Endodermal cell (in vitro differentiated cells): ENCODE results near the gene VCAN. TPM values are rescaled to one million over a fixed set of nuclear protein-coding genes. Genes with fewer than 3 reads are reported as not detected.

Experiments used
- DNase-seq: peaks from one replicate; pipeline ENCODE4 v3.0.0-alpha.2; 2017
- H3K27ac ChIP-seq: 2 replicates; pipeline ENCODE4 v1.5.1; 2013; ENCODE audit warnings: mild to moderate bottlenecking, low read depth, low read length, moderate library complexity
- H3K27me3 ChIP-seq: 2 replicates; pipeline ENCODE4 v1.6.1; 2013; ENCODE audit warnings: mild to moderate bottlenecking, low read length, moderate library complexity; ENCODE audit not compliant: insufficient read depth, control insufficient read depth, poor library complexity, severe bottlenecking
- H3K36me3 ChIP-seq: 2 replicates; pipeline ENCODE4 v1.7.0; 2013; ENCODE audit warnings: mild to moderate bottlenecking, low read length, moderate library complexity; ENCODE audit not compliant: control insufficient read depth, insufficient read depth
- H3K4me1 ChIP-seq: one replicate; pipeline ENCODE4 v1.7.0; 2013; ENCODE audit warnings: low read length; ENCODE audit not compliant: control insufficient read depth, insufficient read depth
- H3K4me3 ChIP-seq: 2 replicates; pipeline ENCODE4 v1.5.1; 2013; ENCODE audit warnings: mild to moderate bottlenecking, low read length, moderate library complexity
- H3K9ac ChIP-seq: 2 replicates; pipeline ENCODE4 v1.6.1; 2013; ENCODE audit warnings: mild to moderate bottlenecking, low read length, moderate library complexity; ENCODE audit not compliant: poor library complexity, severe bottlenecking; ENCODE audit errors: extremely low read depth
- H3K9me3 ChIP-seq: 2 replicates; pipeline ENCODE4 v1.6.1; 2013; ENCODE audit warnings: mild to moderate bottlenecking, low read length, moderate library complexity; ENCODE audit not compliant: control insufficient read depth
- H3K27ac Mint-ChIP-seq: 2 replicates; pipeline ENCODE4 v1.8.0; 2020; ENCODE audit warnings: mixed read lengths
- H3K27me3 Mint-ChIP-seq: 2 replicates; pipeline ENCODE4 v1.8.0; 2021; ENCODE audit warnings: mild to moderate bottlenecking, mixed read lengths; ENCODE audit not compliant: insufficient read depth
- H3K36me3 Mint-ChIP-seq: 2 replicates; pipeline ENCODE4 v1.8.0; 2020; ENCODE audit warnings: low read depth, mixed read lengths
- H3K4me1 Mint-ChIP-seq: 2 replicates; pipeline ENCODE4 v1.8.0; 2020; ENCODE audit warnings: mixed read lengths
- H3K4me3 Mint-ChIP-seq: 2 replicates; pipeline ENCODE4 v1.8.0; 2020; ENCODE audit warnings: mild to moderate bottlenecking, moderate library complexity, mixed read lengths
- H3K9me3 Mint-ChIP-seq: 2 replicates; pipeline ENCODE4 v1.8.0; 2020; ENCODE audit warnings: mild to moderate bottlenecking, mixed read lengths
- WGBS, 2 experiments: methylation state at CpG; one replicate each; pipeline versions ENCODE4 v1.1.5 to v1.1.7; 2013; ENCODE audit warnings: missing lambda C conversion rate in 2 of 2, mixed read lengths in 1 of 2; ENCODE audit not compliant: insufficient coverage in 1 of 2, insufficient read length in 1 of 2; 5-methylcytosine and 5-hydroxymethylcytosine counted together
- total RNA-seq, 2 donors: library from RNA; stranded (reverse); fragmentation: NEBNext Ultra II Directional in 1 of 2; extraction: Animal tissue kit (Norgen Biotek cat#: 25700) in 1 of 2; gene quantifications; 2 replicates in 1 of 2; 3 replicates in 1 of 2; pipeline ENCODE4 v1.2.1, GENCODE V29; 2021
- TF ChIP-seq, protein P1 (sequence below): fragments of 200-600 bp; sonication (generic); conservative IDR thresholded peaks from 2 replicates; pipeline ENCODE4 v1.5.0; 2021; ENCODE audit warnings: antibody characterized with exemption, mild to moderate bottlenecking

The VCAN gene
- total RNA-seq, 2 donors from 2014 or later = 363 to 397 TPM

DNA sequence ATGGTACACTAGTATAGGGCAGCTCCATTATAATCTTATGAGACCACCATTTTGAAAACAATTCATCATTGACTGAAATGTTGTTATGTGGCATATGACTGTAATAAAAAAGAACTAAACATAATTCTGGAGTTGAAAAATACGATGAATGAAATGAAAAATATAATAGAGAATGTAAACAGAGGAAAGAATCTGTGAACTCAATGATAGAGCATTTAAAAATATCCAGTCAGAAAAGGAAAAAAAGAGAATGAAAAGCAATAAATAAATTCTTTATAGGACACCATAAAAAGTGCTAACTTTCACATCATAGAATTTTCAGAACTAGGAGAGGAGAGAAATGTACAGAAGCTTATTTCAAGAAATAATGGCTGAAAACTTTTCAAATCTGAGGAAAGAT is 17.6 kb upstream of the VCAN start:
- no peak overlapping the region for H3K9ac ChIP-seq
- peaks cover 17% of the 10 kb centered on the region for H3K9me3 Mint-ChIP-seq
- no peak overlapping the region for H3K4me3 ChIP-seq
- H3K36me3 ChIP-seq = no peaks in the 10 kb centered on the region
- H3K27me3 Mint-ChIP-seq = no peaks in the 10 kb centered on the region
- TF ChIP-seq, protein P1, sequence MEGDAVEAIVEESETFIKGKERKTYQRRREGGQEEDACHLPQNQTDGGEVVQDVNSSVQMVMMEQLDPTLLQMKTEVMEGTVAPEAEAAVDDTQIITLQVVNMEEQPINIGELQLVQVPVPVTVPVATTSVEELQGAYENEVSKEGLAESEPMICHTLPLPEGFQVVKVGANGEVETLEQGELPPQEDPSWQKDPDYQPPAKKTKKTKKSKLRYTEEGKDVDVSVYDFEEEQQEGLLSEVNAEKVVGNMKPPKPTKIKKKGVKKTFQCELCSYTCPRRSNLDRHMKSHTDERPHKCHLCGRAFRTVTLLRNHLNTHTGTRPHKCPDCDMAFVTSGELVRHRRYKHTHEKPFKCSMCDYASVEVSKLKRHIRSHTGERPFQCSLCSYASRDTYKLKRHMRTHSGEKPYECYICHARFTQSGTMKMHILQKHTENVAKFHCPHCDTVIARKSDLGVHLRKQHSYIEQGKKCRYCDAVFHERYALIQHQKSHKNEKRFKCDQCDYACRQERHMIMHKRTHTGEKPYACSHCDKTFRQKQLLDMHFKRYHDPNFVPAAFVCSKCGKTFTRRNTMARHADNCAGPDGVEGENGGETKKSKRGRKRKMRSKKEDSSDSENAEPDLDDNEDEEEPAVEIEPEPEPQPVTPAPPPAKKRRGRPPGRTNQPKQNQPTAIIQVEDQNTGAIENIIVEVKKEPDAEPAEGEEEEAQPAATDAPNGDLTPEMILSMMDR = no peak
- no peak overlapping the region for H3K27ac Mint-ChIP-seq
- no peak overlapping the region for H3K4me3 Mint-ChIP-seq
- 67 to 78% methylated on average over 1 of the region's 1 CpG for WGBS, 2 experiments
- no peaks in the 10 kb centered on the region for H3K4me1 ChIP-seq
- H3K27ac ChIP-seq = no peak overlapping the region
- H3K36me3 Mint-ChIP-seq = no peaks in the 10 kb centered on the region
- no peak for DNase-seq
- H3K27me3 ChIP-seq = no peaks in the 10 kb centered on the region
- peaks cover 12% of the 10 kb centered on the region for H3K4me1 Mint-ChIP-seq
- peaks cover 35% of the 10 kb centered on the region for H3K9me3 ChIP-seq

DNA sequence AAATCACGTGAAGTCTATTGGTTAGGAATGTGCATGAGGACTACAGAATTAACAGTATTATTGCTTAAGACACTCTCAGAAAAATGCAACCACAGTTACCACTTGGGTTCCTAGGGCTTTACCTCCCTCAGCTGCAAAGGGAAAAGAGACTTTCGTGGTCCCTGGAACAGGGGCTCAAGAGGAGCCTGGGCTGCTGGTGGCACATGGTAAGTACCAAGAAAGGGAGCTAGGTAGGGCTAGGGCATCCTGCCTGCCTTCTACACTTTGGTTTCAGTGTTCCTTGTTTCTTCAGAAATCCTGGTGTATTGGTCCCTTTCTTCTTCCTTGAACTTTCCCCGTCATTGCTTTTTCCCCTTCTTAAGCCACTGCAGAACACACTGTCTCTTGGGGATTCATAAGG is 7.3 kb upstream of the VCAN start:
- H3K27ac Mint-ChIP-seq = no peak overlapping the region
- H3K36me3 Mint-ChIP-seq = no peaks in the 10 kb centered on the region
- H3K27me3 ChIP-seq = no peaks in the 10 kb centered on the region
- 76 to 86% methylated on average over 1 to 3 of the region's 3 CpGs for WGBS, 2 experiments
- DNase-seq = no peak
- TF ChIP-seq, protein P1 = no peak
- H3K4me3 Mint-ChIP-seq = peak overlapping the region; percentile 39
- no peaks in the 10 kb centered on the region for H3K9me3 ChIP-seq
- no peak overlapping the region for H3K9ac ChIP-seq
- peaks cover 4% of the 10 kb centered on the region for H3K4me1 ChIP-seq
- H3K27ac ChIP-seq = no peak overlapping the region
- peak overlapping the region; percentile 73 for H3K4me3 ChIP-seq
- no peaks in the 10 kb centered on the region for H3K36me3 ChIP-seq
- peaks cover 24% of the 10 kb centered on the region for H3K4me1 Mint-ChIP-seq
- H3K27me3 Mint-ChIP-seq = peaks cover 4% of the 10 kb centered on the region
- H3K9me3 Mint-ChIP-seq = peaks cover 15% of the 10 kb centered on the region

DNA sequence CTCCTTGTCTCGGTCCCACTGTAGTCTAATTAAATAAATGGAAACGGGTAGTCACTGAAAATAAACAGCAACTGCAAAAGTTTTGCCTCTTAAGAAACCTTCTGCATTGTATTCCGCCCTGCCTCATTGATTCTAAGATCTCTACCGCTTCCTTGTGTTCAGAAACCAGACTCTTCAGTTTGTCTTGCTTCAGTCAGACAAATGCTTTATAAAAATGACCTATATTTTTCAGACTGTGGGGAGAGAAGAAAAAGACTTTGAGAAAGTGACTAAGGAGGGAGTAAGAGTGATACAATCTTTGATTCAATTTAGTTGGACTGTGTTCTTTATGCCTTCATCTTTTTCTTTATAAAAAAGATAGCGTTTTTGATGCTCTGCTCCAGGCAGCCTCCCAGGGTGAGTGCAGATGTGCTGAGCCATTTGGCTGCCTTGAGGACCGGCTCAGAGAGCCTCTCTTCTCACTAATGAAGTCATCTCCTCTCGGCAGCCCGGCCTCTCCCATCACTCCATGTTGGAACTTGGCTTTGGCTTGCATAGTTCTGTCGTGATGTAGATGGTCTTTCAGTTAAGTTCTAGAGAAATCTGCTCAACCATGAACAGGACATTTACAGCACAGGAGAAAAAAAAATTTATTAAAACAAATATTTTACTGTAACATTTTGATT is 4.0 kb upstream of the VCAN start:
- Histone ChIP-seq H3K9ac (no peak overlapping the region), H3K27me3 (no peaks in the 10 kb centered on the region), H3K36me3 (no peaks in the 10 kb centered on the region), H3K27ac (no peak overlapping the region), H3K9me3 (no peaks in the 10 kb centered on the region), H3K4me1 (peaks cover 4% of the 10 kb centered on the region), H3K4me3 (no peak overlapping the region)
- Mint-ChIP-seq H3K4me1 (peaks cover 40% of the 10 kb centered on the region), H3K9me3 (peaks cover 8% of the 10 kb centered on the region), H3K27me3 (peaks cover 4% of the 10 kb centered on the region), H3K36me3 (no peaks in the 10 kb centered on the region), H3K4me3 (no peak overlapping the region), H3K27ac (no peak overlapping the region)
- TF ChIP-seq, protein P1 = peak; percentile 38
- no peak for DNase-seq
- 78 to 79% methylated on average over 2 to 9 of the region's 9 CpGs for WGBS, 2 experiments
